Measurements from ENCODE around the gene AP5Z1.

Gene AP5Z1

DNA sequence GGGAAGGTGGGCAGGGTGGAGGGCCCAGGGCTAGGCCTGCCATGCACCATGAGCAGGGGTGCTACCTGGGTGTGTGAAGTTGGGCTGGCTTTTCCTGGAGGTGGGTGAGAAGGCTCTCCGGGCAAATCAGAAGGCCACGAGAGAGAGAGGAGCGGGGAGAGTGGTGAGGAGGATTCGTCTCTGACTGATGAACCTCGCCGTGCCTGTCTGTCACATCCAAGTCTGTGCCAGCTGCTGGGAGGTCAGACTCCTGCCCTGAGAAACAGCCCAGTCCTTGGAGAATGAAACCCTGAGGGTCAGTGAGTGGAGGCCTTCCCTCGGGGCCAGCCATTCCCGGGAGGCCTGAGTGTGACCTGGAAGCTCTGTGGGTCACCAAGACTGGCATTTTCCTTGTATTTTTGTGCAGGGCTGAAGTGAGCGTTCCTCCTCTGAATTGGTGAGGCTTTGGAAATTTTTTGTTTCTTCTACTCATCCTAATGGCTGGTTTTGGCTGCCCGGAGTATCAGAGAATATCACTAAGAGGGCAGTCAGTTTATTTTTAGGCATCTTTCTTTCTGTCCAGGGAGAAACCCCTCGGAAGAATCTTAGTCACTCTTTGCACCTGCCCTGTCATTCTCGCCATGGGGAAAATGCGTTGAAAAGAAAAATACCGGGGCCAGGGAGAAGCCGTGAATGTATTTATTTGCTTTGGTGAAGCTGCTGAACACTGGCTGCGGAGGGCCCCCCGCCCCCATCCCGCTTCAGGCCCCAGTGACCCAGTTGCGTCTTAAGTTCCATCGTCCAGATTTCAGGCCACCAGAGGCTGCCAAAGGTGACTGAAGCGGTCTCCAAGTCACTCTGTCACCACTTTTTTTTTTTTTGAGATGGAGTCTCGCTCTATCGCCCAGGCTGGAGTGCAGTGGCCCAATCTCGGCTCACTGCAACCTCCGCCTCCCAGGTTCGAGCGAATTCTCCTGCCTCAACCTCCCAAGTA, 6.5 kb upstream of the AP5Z1 start:
- Histone ChIP-seq H3K27ac (replicated peaks) (no peak overlapping the region), H3K27me3 (ENCODE audit: insufficient read depth, poor library complexity, severe bottlenecking) (no peaks in the 10 kb centered on the region), H3K4me3 (replicated peaks; ENCODE audit: insufficient read depth, low read length) (no peak overlapping the region)
- TF ChIP-seq, protein P1, sequence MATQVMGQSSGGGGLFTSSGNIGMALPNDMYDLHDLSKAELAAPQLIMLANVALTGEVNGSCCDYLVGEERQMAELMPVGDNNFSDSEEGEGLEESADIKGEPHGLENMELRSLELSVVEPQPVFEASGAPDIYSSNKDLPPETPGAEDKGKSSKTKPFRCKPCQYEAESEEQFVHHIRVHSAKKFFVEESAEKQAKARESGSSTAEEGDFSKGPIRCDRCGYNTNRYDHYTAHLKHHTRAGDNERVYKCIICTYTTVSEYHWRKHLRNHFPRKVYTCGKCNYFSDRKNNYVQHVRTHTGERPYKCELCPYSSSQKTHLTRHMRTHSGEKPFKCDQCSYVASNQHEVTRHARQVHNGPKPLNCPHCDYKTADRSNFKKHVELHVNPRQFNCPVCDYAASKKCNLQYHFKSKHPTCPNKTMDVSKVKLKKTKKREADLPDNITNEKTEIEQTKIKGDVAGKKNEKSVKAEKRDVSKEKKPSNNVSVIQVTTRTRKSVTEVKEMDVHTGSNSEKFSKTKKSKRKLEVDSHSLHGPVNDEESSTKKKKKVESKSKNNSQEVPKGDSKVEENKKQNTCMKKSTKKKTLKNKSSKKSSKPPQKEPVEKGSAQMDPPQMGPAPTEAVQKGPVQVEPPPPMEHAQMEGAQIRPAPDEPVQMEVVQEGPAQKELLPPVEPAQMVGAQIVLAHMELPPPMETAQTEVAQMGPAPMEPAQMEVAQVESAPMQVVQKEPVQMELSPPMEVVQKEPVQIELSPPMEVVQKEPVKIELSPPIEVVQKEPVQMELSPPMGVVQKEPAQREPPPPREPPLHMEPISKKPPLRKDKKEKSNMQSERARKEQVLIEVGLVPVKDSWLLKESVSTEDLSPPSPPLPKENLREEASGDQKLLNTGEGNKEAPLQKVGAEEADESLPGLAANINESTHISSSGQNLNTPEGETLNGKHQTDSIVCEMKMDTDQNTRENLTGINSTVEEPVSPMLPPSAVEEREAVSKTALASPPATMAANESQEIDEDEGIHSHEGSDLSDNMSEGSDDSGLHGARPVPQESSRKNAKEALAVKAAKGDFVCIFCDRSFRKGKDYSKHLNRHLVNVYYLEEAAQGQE (IDR thresholded peaks at IDR 0.05; ENCODE audit: insufficient replicate concordance, low read depth) = no peak
- TF ChIP-seq CTCF (IDR thresholded peaks at IDR 0.05; ENCODE audit: insufficient read depth, low read length) (no peak), SPI1 (IDR thresholded peaks at IDR 0.05; ENCODE audit: borderline replicate concordance, low read depth) (no peak), POLR2AphosphoS5 (IDR thresholded peaks at IDR 0.05; ENCODE audit: low read depth) (no peak), GABPA (IDR thresholded peaks at IDR 0.05; ENCODE audit: low read depth) (no peak)
- DNase-seq (ENCODE audit: low read depth in 1 of 2, low spot score in 1 of 2) = no peak

DNA sequence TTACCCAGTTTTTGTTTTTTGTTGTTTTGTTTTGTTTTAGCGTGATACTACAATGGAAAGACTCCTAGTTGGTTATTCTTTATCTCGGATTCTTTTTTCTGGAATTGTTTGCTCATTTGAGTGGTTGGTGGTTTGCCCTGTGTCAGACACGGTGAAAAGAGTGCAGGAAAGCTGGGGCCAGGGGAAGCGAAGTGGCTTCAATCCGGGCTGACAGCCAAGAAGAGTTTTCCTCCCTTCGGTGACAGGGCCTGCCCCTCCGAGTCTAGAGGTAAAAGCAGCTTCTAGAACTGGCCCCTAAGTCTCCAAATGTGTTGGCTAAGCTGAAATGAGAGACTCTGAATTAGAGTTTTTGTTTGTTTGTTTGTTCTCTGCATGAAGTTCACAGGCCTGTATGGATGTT, 5.7 kb upstream of the AP5Z1 start:
- TF ChIP-seq POLR2AphosphoS5 (IDR thresholded peaks at IDR 0.05; ENCODE audit: low read depth) = no peak
- TF ChIP-seq, protein P1 (IDR thresholded peaks at IDR 0.05; ENCODE audit: insufficient replicate concordance, low read depth) = no peak
- TF ChIP-seq CTCF (IDR thresholded peaks at IDR 0.05; ENCODE audit: insufficient read depth, low read length) = no peak
- TF ChIP-seq GABPA (IDR thresholded peaks at IDR 0.05; ENCODE audit: low read depth) = no peak
- TF ChIP-seq SPI1 (IDR thresholded peaks at IDR 0.05; ENCODE audit: borderline replicate concordance, low read depth) = no peak
- no peak for DNase-seq (ENCODE audit: low read depth in 1 of 2, low spot score in 1 of 2)
- no peak overlapping the region for H3K27ac ChIP-seq (replicated peaks)
- no peaks in the 10 kb centered on the region for H3K27me3 ChIP-seq (ENCODE audit: insufficient read depth, poor library complexity, severe bottlenecking)
- no peak overlapping the region for H3K4me3 ChIP-seq (replicated peaks; ENCODE audit: insufficient read depth, low read length)

- Histone ChIP-seq H3K27me3 (ENCODE audit: insufficient read depth, poor library complexity, severe bottlenecking) (no peaks in the 10 kb centered on the region), H3K27ac (replicated peaks) (no peak overlapping the region), H3K4me3 (replicated peaks; ENCODE audit: insufficient read depth, low read length) (no peak overlapping the region)
- TF ChIP-seq POLR2AphosphoS5 (IDR thresholded peaks at IDR 0.05; ENCODE audit: low read depth) = no peak
- TF ChIP-seq, protein P1 (IDR thresholded peaks at IDR 0.05; ENCODE audit: insufficient replicate concordance, low read depth) = no peak
- TF ChIP-seq GABPA (IDR thresholded peaks at IDR 0.05; ENCODE audit: low read depth) = no peak
- no peak for TF ChIP-seq SPI1 (IDR thresholded peaks at IDR 0.05; ENCODE audit: borderline replicate concordance, low read depth)
- no peak for DNase-seq (ENCODE audit: low read depth in 1 of 2, low spot score in 1 of 2)
These were observed 4.5 kb upstream of the AP5Z1 start for GRCh38 chr7:4770886-4771285.
